Naive thymus-derived CD4-positive, alpha-beta T cell (primary cell): ENCODE data around the gene NARS2. TPM values are rescaled to one million over a fixed set of nuclear protein-coding genes. Genes with fewer than 3 reads are reported as not detected.
A peak's percentile ranks its signal among the peaks of the same experiment; 100 is the strongest.

Source experiments
- ATAC-seq: fragments of 150-1000 bp; cut with Tn5 transposase; 2 replicates; pipeline ENCODE4 v1.10.0; 2021; ENCODE audit warnings: mild to moderate bottlenecking, moderate library complexity
- CTCF ChIA-PET: fragments of 350-600 bp; sonication (Branson Sonifier 250); formaldehyde crosslinking; loops from one replicate; lab custom pipeline; 2021; ENCODE audit warnings: antibody characterized with exemption; lab: Charles Lee
- POLR2A ChIA-PET: fragments of 350-600 bp; sonication (Branson Sonifier 250); formaldehyde crosslinking; loops from one replicate; lab custom pipeline; 2021; ENCODE audit warnings: antibody characterized with exemption, inconsistent platforms; lab: Charles Lee
- DNase-seq, 9 donors: peaks; one replicate each; pipeline versions ENCODE4 v3.0.0 to v3.0.0-alpha.2; 2020 to 2022; ENCODE audit warnings: mixed read lengths in 1 of 9
- H3K27ac ChIP-seq: one replicate; pipeline ENCODE4 v1.7.0; 2013; ENCODE audit warnings: mild to moderate bottlenecking, low read depth, low read length, moderate library complexity
- H3K27me3 ChIP-seq, 2 donors: one replicate each; pipeline ENCODE4 v1.7.0; 2013; ENCODE audit warnings: low read length in 2 of 2, mild to moderate bottlenecking in 2 of 2, moderate library complexity in 2 of 2; ENCODE audit not compliant: control insufficient read depth in 2 of 2, insufficient read depth in 2 of 2
- H3K36me3 ChIP-seq, 3 experiments: 1 replicate in 2 of 3; 2 replicates in 1 of 3; pipeline ENCODE4 v1.7.0; 2013; ENCODE audit warnings: low read length in 3 of 3, mild to moderate bottlenecking in 3 of 3, moderate library complexity in 1 of 3; ENCODE audit not compliant: insufficient read depth in 3 of 3, control insufficient read depth in 2 of 3
- H3K4me1 ChIP-seq, 2 donors: one replicate each; pipeline ENCODE4 v1.7.0; 2013; ENCODE audit warnings: low read length in 2 of 2, mild to moderate bottlenecking in 2 of 2, moderate library complexity in 1 of 2; ENCODE audit not compliant: control insufficient read depth in 2 of 2, insufficient read depth in 2 of 2
- H3K4me3 ChIP-seq: 2 replicates; pipeline ENCODE4 v1.7.0; 2013; ENCODE audit warnings: mild to moderate bottlenecking, low read length
- H3K9me3 ChIP-seq, 3 experiments: 1 replicate in 2 of 3; 2 replicates in 1 of 3; pipeline ENCODE4 v1.7.0; 2013; ENCODE audit warnings: low read length in 3 of 3; ENCODE audit not compliant: control insufficient read depth in 2 of 3
- H3K27ac Mint-ChIP-seq, 9 donors: one replicate each; pipeline ENCODE4 v1.8.0; 2020 to 2022; ENCODE audit warnings: mixed read lengths in 9 of 9, mild to moderate bottlenecking in 8 of 9, moderate library complexity in 5 of 9, inconsistent platforms in 2 of 9
- H3K27me3 Mint-ChIP-seq, 5 donors: one replicate each; pipeline ENCODE4 v1.8.0; 2021 to 2022; ENCODE audit warnings: mixed read lengths in 5 of 5, mild to moderate bottlenecking in 1 of 5
- H3K36me3 Mint-ChIP-seq, 5 donors: one replicate each; pipeline ENCODE4 v1.8.0; 2020 to 2022; ENCODE audit warnings: mixed read lengths in 5 of 5, mild to moderate bottlenecking in 3 of 5, inconsistent platforms in 1 of 5
- H3K4me1 Mint-ChIP-seq, 7 donors: one replicate each; pipeline ENCODE4 v1.8.0; 2020 to 2022; ENCODE audit warnings: mixed read lengths in 7 of 7, mild to moderate bottlenecking in 3 of 7, inconsistent platforms in 1 of 7
- H3K4me3 Mint-ChIP-seq, 10 donors: one replicate each; pipeline ENCODE4 v1.8.0; 2020 to 2022; ENCODE audit warnings: mild to moderate bottlenecking in 10 of 10, mixed read lengths in 10 of 10, moderate library complexity in 6 of 10, inconsistent platforms in 2 of 10
- H3K9me3 Mint-ChIP-seq, 11 donors: one replicate each; pipeline ENCODE4 v1.8.0; 2020 to 2022; ENCODE audit warnings: mixed read lengths in 11 of 11, mild to moderate bottlenecking in 4 of 11, inconsistent platforms in 1 of 11, moderate library complexity in 1 of 11
- intact Hi-C, 2 donors: fragments of 100-400 bp; cut with micrococcal nuclease; formaldehyde crosslinking; loops; one replicate each; pipeline ENCODE4 v1.15.1; 2023
- polyA plus RNA-seq, 2 donors: library from polyadenylated mRNA; unstranded; fragments of 300-500 nt; fragmentation: Illumina TruSeq; gene quantifications; one replicate each; pipeline ENCODE4 v1.2.3, GENCODE V29; 2021
- total RNA-seq, 6 experiments: library from RNA in 5 of 6; stranded (reverse) in 5 of 6; gene quantifications; 1 replicate in 5 of 6; 2 replicates in 1 of 6; pipeline ENCODE4 v1.2.3 and lab custom pipeline; 2021 to 2026

The NARS2 gene
- total and polyA plus RNA-seq, 7 experiments from 2014 or later: 9.3 to 21.5 (median 19.0) TPM

DNA sequence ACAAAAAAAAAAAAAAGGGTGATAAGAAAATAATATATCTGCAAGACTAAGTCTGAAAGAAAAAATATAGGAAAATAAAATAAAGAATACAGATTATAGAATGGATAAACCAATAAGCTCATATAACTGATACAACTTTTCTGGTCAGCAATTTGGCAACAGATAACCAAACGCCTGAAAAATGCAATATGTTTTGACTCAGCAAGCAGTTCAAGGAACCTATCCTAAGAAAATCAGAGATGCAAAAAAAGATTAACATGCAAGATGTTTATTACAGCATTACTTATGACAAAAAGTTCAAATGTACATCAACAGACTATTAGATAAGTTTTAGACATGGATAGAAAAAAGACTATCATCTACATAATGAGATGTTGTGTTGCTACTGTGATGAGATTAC is 129.9 kb downstream of the NARS2 start:
- CTCF ChIA-PET: interaction anchor here (0.7 kb wide), 2 partner anchors 28 to 61 kb away, joined by 5 read pairs; no protein-coding TSS in a partner anchor
- H3K4me1 ChIP-seq: no peaks in the 10 kb centered on the region
- Mint-ChIP-seq H3K4me1 (no peaks in the 10 kb centered on the region), H3K9me3 (no peaks in the 10 kb centered on the region), H3K27me3 (no peaks in the 10 kb centered on the region), H3K36me3 (peaks cover 0 to 36% (median 20%) of the 10 kb centered on the region in 5 donors), H3K4me3 (no peak overlapping the region), H3K27ac (no peak overlapping the region)
- POLR2A ChIA-PET: no interaction called here
- DNase-seq (no peak), ATAC-seq (no peak)
- H3K36me3 ChIP-seq: peaks cover 0 to 18% (median 3%) of the 10 kb centered on the region in 3 experiments
- no peaks in the 10 kb centered on the region for H3K27me3 ChIP-seq
- no peak overlapping the region for H3K4me3 ChIP-seq
- no peaks in the 10 kb centered on the region for H3K9me3 ChIP-seq
- intact Hi-C loops: no loop called here
- H3K27ac ChIP-seq: no peak overlapping the region

DNA sequence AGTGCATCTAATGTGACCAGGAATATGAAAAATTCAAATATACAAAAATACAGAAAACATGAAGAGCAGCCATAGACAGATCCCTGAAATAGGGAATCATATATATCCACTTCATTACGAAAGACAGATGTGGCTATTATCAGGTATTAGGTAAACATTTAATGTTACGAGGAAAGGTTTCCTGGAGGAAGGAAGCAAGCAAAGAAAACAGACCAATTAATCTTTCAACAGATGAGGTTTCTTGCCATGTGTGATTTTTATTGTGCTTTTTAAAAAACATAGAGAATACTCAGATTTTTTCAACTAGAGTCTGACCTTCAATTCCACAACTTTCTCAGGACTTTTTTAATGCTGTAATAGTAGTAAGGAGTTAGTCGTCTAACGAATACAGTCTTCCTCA is 132.7 kb downstream of the NARS2 start:
- Histone ChIP-seq H3K27ac (no peak overlapping the region), H3K27me3 (no peaks in the 10 kb centered on the region), H3K4me3 (no peak overlapping the region), H3K9me3 (no peaks in the 10 kb centered on the region), H3K4me1 (no peaks in the 10 kb centered on the region), H3K36me3 (peaks cover 0 to 18% (median 3%) of the 10 kb centered on the region in 3 experiments)
- Mint-ChIP-seq H3K36me3 (peaks cover 0 to 43% (median 27%) of the 10 kb centered on the region in 5 donors), H3K4me3 (no peak overlapping the region), H3K27me3 (no peaks in the 10 kb centered on the region), H3K9me3 (no peaks in the 10 kb centered on the region), H3K4me1 (no peaks in the 10 kb centered on the region), H3K27ac (no peak overlapping the region)
- DNase-seq (no peak), ATAC-seq (no peak)
- ChIA-PET CTCF (no interaction called here), POLR2A (no interaction called here)
- intact Hi-C loops: no loop called here

DNA sequence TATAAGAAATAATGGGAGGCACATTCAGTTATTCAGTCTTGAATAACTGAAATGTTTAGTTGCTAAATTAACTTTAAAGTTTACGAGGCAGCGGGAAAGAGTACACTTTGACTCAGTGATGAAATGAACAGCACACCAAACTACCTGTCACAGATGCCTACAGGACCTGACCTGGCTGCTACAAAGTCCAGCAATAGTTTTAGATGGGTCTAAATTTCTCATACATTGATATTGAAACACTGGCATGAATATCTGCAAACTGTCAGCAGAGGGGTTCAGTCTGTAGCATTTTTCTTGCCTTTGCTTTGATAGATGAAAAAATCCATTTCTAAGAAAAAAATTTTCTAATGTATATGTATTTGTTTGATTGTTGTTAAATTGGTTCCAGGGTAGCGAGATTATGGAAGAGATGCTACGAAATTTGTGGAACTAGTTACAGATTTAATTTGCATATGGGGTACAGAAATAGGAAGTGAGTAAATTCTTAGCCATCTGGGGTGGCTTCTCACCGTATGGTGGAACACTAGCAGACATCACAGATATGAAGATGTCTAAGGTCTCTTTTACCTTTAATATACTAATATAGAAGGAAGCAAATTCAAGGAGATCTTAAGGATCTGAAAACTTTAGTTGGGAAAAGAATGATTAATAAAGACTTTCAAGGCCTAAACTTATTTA is 136.2 kb downstream of the NARS2 start:
- Mint-ChIP-seq H3K4me3 (no peak overlapping the region), H3K9me3 (no peaks in the 10 kb centered on the region), H3K36me3 (peaks cover 0 to 38% (median 29%) of the 10 kb centered on the region in 5 donors), H3K4me1 (no peaks in the 10 kb centered on the region), H3K27me3 (no peaks in the 10 kb centered on the region), H3K27ac (no peak overlapping the region)
- no peak overlapping the region for H3K27ac ChIP-seq
- CTCF ChIA-PET: no interaction called here
- no peak for DNase-seq
- no peaks in the 10 kb centered on the region for H3K27me3 ChIP-seq
- H3K9me3 ChIP-seq: no peaks in the 10 kb centered on the region
- peaks cover 0 to 15% (median 3%) of the 10 kb centered on the region in 3 experiments for H3K36me3 ChIP-seq
- H3K4me3 ChIP-seq: no peak overlapping the region
- POLR2A ChIA-PET: no interaction called here
- intact Hi-C loops: no loop called here
- peak; percentile 58 for ATAC-seq
- H3K4me1 ChIP-seq: no peaks in the 10 kb centered on the region

DNA sequence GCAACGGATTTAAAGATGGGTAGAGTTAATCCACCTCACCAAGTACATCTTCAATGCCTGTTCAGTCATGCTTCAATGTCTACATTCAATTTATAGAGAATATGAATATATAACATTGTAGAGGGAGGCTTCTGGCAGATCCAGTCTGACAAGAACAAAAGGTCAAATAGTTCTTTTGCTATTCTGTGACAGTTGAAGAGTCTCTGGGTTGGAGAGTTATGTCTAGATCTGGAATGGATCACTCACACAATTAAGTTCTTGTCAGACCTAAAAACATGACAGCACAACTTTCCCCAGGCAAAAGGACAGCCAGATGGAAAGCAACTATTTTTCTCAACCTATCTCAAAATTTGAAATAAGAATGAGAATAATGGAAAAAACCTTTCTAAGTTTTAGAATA is 141.7 kb downstream of the NARS2 start:
- H3K27me3 Mint-ChIP-seq: no peaks in the 10 kb centered on the region
- Histone ChIP-seq H3K4me1 (no peaks in the 10 kb centered on the region), H3K27ac (no peak overlapping the region), H3K36me3 (no peaks in the 10 kb centered on the region), H3K4me3 (no peak overlapping the region), H3K9me3 (no peaks in the 10 kb centered on the region), H3K27me3 (no peaks in the 10 kb centered on the region)
- H3K36me3 Mint-ChIP-seq: peaks cover 0 to 16% (median 7%) of the 10 kb centered on the region in 5 donors
- ChIA-PET CTCF (no interaction called here), POLR2A (no interaction called here)
- H3K4me3 Mint-ChIP-seq: no peak overlapping the region
- H3K4me1 Mint-ChIP-seq: peaks cover 0 to 23% (median 0%) of the 10 kb centered on the region in 7 donors
- no peaks in the 10 kb centered on the region for H3K9me3 Mint-ChIP-seq
- ATAC-seq (no peak), DNase-seq (no peak)
- intact Hi-C loops: loop anchor here in 1 of 2 donors (2.0 kb wide), 1 partner anchor 14 kb away; no protein-coding TSS in a partner anchor
- H3K27ac Mint-ChIP-seq: no peak overlapping the region

DNA sequence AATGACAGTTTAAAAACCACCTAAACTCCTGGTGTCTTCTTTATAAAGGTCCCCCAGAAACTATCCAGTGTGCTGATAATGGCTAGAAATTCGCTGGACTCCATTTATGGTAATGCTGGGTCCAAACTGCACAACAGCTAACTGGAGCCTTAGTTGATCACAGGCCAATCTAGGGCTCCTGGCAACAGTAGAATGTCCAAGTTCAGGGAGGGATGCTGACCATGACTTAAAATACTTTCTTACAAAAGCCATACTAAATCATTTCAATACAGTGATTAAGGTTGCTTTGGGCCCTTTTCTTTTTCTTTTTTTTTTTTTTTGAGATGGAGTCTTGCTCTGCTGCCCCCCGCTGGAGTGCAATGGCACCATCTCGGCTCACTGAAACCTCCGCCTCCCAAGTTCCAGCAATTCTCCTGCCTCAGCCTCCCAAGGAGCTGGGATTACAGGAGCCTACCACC is 142.6 kb downstream of the NARS2 start:
- intact Hi-C loops: loop anchor here in 1 of 2 donors (2.0 kb wide), 1 partner anchor 13 kb away; no protein-coding TSS in a partner anchor
- Histone ChIP-seq H3K27ac (no peak overlapping the region), H3K4me3 (no peak overlapping the region), H3K27me3 (no peaks in the 10 kb centered on the region), H3K9me3 (no peaks in the 10 kb centered on the region), H3K36me3 (no peaks in the 10 kb centered on the region), H3K4me1 (no peaks in the 10 kb centered on the region)
- DNase-seq (peak in 1 of 9 donors; percentile 23), ATAC-seq (no peak)
- H3K4me3 Mint-ChIP-seq: no peak overlapping the region
- H3K9me3 Mint-ChIP-seq: no peaks in the 10 kb centered on the region
- H3K27ac Mint-ChIP-seq: no peak overlapping the region
- H3K27me3 Mint-ChIP-seq: no peaks in the 10 kb centered on the region
- peaks cover 0 to 13% (median 6%) of the 10 kb centered on the region in 5 donors for H3K36me3 Mint-ChIP-seq
- CTCF ChIA-PET: no interaction called here
- POLR2A ChIA-PET: no interaction called here
- peaks cover 0 to 28% (median 0%) of the 10 kb centered on the region in 7 donors for H3K4me1 Mint-ChIP-seq

DNA sequence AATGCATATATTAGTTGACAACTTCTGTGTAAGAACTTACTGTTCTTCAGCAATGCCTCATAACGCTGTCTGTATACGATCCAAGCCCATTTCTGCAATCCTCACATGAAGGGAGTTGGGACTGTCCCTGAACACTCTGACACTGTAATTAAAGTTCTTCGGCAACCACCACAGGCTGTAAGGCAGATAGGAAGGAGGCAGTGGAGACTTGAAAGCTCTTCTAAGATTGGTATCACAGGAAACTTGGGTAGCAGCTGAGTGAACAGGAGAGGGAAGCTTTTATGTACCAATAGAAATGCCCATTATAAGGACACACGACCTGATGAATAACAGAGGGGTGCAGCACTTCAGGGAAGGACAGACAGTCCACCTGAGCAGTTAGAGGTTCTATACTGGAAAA is 145.0 kb downstream of the NARS2 start:
- no peaks in the 10 kb centered on the region for H3K36me3 ChIP-seq
- peaks cover 0 to 48% (median 0%) of the 10 kb centered on the region in 7 donors for H3K4me1 Mint-ChIP-seq
- no peak overlapping the region for H3K27ac Mint-ChIP-seq
- H3K27ac ChIP-seq: no peak overlapping the region
- POLR2A ChIA-PET: no interaction called here
- peak overlapping the region in 1 of 10 donors; percentile 26 for H3K4me3 Mint-ChIP-seq
- DNase-seq (no peak), ATAC-seq (no peak)
- H3K9me3 Mint-ChIP-seq: no peaks in the 10 kb centered on the region
- H3K4me1 ChIP-seq: no peaks in the 10 kb centered on the region
- H3K36me3 Mint-ChIP-seq: peaks cover 0 to 11% (median 4%) of the 10 kb centered on the region in 5 donors
- intact Hi-C loops: no loop called here
- H3K4me3 ChIP-seq: no peak overlapping the region
- CTCF ChIA-PET: interaction anchor here (1.6 kb wide), 1 partner anchor 10 kb away, joined by 4 read pairs; no protein-coding TSS in a partner anchor
- no peaks in the 10 kb centered on the region for H3K27me3 ChIP-seq
- H3K27me3 Mint-ChIP-seq: no peaks in the 10 kb centered on the region
- H3K9me3 ChIP-seq: no peaks in the 10 kb centered on the region
